GM13977 (cell line): ENCODE results near the gene IRF2BP2.

ENCODE experiments used
- DNase-seq: peaks from one replicate; pipeline ENCODE4 v3.0.0; 2012; ENCODE audit warnings: low spot score
- in situ Hi-C: fragments of 300-500 bp; cut with MboI; formaldehyde crosslinking; loops from one replicate; pipeline ENCODE4 v1.12.0; 2022; ENCODE audit warnings: low sequenced_read_pairs, low pct_unique_long_range_greater_than_20kb, mixed read lengths, inconsistent platforms; ENCODE audit not compliant: unreplicated experiment
- TF ChIP-seq, protein P1 (sequence below): IDR thresholded peaks from 2 replicates; pipeline ENCODE4 v1.5.1; 2012; ENCODE audit warnings: mild to moderate bottlenecking, control low read depth; ENCODE audit not compliant: insufficient read depth; ENCODE audit errors: extremely low read depth, missing control alignments

IRF2BP2 gene

DNA sequence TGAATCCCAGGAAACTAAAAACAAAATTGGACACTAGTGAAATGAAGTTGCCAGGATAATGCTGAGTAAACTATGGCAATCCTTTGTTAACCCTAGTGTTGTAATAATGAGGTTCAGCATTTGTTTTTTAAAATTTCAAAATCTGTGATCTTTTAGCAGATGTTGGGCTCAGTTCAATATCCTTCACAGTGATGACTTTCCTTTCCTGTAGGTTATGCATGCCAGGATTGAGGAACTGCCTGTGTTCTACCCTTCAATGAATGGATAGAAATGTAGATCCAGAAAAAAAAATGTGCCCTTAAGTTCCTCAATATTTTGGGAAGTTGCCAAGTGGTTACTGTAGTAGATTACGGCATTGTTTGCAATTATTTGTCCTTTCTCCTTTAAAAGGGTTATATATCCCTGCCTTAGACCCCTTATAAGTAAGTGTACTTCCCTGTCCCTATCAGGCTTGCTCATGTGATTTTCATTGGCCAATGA lies 35.5 kb upstream of the IRF2BP2 start:
- in situ Hi-C loops = no loop called here
- TF ChIP-seq, protein P1, sequence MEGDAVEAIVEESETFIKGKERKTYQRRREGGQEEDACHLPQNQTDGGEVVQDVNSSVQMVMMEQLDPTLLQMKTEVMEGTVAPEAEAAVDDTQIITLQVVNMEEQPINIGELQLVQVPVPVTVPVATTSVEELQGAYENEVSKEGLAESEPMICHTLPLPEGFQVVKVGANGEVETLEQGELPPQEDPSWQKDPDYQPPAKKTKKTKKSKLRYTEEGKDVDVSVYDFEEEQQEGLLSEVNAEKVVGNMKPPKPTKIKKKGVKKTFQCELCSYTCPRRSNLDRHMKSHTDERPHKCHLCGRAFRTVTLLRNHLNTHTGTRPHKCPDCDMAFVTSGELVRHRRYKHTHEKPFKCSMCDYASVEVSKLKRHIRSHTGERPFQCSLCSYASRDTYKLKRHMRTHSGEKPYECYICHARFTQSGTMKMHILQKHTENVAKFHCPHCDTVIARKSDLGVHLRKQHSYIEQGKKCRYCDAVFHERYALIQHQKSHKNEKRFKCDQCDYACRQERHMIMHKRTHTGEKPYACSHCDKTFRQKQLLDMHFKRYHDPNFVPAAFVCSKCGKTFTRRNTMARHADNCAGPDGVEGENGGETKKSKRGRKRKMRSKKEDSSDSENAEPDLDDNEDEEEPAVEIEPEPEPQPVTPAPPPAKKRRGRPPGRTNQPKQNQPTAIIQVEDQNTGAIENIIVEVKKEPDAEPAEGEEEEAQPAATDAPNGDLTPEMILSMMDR = no peak
- DNase-seq = no peak

DNA sequence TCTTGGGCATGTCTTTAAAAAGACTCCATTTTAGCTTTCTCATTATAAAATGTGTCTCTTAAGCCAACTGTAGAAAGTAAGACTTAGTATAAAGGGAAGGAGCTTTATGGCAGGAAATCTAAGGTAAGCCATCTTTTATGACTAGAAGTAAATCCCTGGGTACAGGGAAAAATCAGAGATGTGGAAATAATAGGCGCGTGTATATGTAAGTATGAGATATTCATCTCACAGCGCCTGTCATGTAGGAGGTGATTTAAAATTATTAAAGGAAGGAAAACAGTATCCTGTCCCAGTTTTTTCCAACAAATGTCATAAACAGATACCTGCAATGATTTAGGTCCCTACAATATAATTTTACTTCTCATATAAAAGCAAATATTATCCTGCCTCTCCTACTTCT lies 35.0 kb upstream of the IRF2BP2 start:
- TF ChIP-seq, protein P1 = no peak
- no peak for DNase-seq
- in situ Hi-C loops = no loop called here

DNA sequence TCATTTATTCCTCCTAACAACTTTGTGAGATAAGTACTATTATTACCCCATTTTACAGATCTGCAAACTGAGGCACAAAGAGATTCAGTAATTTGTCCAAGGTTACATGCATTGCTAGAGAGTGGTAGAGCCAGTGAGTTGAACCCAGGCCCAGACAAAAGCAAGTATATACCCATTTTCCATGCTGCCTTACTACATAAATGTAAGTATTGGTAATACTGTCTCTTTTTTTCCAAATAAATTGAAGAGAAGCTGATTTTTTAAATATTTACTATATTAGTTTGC lies 33.8 kb upstream of the IRF2BP2 start:
- no peak for DNase-seq
- in situ Hi-C loops = no loop called here
- TF ChIP-seq, protein P1 = no peak

DNA sequence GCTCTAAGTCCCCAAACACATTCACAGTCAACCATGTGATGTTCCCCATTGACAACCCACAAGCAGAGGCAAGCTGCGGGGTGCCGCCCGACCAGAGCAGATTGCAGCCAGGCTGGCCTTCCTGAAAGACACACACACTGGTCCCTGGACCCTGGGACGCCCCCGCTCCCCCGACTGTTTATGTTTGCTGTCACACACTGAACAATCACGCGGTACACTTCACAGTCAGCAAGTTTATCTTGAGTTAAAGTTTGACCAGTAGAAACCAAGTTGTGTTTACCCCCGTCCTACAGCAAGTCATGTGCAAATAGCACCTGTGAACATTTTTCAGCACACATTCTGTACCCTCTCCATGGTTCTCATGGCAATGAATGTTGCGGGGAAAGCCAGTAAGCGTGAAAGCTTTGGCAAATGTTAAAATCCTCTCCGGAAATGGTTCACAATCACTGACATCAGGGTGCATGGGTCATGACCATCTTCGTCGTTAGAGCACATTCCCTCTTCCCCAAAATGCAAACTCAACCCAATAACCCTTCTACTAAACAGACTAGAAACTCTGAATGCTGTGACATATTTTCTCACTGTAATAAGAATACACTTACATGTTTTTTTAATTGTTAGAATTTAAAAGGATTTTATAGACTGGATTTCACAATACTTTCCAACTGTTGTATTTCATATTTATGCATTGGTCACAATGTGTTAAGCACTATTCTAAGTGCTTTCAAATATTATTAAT lies 33.3 kb upstream of the IRF2BP2 start:
- in situ Hi-C loops = no loop called here
- DNase-seq = no peak
- TF ChIP-seq, protein P1 = no peak

DNA sequence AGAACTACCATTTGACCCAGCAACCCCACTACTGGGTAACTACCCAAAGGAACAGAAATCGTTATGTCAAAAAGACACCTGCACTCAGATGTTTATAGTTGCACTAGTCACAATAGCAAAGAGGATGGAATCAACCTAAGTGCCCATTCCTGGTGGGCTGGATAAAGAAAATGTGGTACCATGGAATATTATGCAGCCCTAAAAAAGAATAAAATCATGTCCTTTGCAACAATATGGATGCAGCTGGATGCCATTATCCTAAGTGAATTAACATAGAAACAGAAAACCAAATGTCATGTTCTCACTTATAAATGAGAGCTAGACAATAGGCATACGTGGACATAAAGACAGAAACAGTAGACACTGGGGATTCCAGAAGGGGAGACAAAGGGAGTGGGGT lies 32.5 kb upstream of the IRF2BP2 start:
- TF ChIP-seq, protein P1 = no peak
- in situ Hi-C loops = no loop called here
- DNase-seq = no peak

DNA sequence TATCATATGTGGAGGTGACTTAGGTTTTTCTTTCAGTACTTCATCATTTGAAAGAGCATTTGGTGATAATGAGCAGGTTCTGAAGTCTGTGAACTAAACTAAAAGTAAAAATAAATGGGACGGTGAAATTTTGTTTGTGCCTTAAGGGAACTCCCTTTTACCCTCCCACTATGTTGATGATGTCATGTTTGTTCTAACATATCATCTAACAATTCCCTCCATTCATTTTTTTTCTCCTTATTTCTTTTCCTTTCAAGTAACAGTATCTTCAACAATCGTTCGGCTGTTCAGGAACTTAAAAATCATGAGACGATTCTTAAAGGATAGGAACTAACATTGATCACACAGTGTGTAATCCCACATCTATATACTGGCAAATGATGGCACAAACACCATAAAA lies 30.0 kb upstream of the IRF2BP2 start:
- TF ChIP-seq, protein P1 = no peak
- no peak for DNase-seq
- in situ Hi-C loops = no loop called here
